ENCODE data around the gene FHDC1.

The FHDC1 gene

DNA sequence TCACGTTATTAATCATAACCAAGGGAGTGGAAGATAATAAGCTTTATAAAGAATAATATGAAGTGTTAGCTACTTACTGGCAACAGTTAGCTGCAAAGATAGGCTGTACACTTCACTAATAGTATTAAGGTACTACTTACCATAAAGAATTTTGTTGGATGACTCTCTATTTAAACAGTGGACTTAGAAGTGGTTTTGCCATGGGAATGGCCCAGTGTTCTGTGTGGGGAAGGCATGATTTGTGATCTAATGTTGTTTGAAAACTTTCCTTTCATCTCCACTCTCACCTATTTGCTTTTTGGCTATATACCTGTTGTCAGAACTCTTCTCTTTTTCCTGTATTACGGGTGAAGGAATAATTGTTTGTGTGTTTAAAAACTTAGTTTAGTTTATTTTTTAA lies 23.0 kb downstream of the FHDC1 start:
- no peak for DNase-seq

DNA sequence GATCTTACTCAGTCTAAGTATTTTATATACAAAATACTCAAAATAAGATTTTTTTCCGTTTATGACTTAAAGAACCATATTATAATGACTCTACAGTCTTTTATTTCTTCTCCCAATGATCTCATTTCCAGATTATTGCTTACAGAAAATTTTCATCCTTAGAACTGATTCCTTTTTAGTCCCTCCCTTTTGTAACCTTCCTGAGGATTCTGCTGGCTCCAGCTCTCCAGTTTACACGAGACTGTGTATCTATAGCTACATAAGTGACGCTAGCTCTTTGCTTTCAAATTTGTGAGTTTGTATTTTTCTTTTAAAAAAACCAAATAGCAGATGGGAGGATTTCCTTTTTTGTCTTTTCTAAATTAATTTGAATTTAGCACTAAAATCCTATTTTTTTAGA lies 24.0 kb downstream of the FHDC1 start:
- no peak for DNase-seq

DNA sequence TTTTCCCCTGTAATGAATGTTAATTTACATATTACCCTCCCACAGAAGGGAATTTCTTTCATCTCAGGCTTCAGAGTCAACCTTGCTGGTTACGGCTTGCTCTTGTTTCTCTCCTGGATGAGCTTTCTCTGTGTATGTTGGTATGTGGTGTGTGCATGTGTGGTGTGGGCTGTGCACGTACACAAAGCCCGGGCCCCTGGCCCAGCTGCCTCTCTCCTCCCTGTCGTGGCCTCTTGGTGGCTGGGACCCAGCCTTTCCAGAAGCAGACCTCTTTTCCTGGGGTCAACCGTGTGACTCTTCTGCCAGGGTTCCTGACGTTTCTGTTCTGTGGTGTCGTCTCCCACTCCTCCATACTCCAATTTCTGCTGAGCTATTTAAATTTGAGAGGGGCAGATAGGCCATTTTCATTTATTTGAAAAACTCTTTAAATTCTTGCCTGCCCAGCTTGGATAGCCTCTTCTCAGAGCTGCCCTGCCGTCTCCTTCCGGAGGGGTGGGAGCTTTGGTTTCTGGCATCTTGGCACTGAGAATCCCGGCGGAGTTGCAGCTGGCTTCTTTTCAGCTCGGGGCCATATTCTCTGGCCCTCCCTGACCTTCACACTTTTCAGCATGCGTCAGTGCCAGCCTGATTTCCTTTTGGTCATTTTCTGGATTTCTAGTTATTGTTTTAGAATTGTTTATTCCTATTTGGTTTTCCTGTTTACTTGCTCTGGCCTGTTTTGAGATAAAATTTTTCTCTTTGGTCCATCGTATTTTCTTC lies 25.1 kb downstream of the FHDC1 start:
- no peak for DNase-seq

DNA sequence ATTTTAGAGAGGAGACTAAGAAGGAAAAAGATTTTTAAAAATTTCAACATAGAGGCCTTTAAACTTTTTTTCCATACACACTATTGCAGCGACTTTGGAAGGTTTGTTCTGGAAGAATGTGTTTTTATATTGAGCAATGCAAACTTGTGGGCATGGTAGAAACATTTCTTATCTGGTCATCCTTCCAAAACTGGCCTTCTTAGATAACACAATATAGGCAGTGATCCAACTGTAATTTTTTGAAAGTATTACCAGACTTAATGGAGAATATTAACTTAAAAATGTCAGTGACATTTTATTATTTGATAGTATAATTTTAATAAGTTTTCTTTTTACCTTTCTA lies 25.6 kb downstream of the FHDC1 start:
- DNase-seq = no peak

DNA sequence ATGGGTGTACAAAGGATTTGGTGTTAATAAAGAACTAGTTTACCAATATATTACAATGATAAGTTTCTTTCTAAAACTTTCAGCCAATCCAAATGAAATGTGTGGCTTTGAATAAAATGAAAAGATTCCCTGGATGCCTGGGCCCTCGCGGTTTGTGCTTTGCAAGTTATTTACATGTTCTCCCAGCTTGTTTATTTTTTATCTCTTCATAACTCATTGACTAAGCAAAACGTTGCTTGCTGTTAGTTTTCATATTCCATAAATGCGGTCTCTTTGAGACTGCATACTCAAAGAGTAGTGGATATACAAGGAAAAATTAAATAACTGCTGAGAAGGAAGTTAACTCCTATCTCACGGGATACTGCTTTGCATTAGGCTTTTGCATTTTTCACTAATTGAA lies 26.0 kb downstream of the FHDC1 start:
- no peak for DNase-seq

DNA sequence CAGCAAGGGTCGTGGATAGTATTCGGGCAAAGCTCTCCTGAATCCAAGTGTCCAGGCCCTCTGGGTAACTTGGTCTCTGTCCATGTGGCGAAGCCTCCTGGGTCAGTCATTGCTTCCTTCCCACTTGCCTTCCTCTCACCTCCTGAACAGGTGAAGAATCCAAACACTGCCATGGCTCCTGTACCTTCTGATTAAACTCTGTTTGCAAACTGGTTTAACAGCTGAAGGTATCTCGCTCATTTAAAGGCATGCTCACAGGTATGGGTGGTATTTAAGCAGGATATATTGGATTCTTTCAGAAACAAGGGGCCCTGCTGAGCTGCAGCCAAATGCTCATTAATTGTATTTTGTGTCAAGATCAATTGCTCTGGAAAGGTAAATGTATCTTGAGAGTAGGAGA lies 28.2 kb downstream of the FHDC1 start:
- DNase-seq = no peak

DNA sequence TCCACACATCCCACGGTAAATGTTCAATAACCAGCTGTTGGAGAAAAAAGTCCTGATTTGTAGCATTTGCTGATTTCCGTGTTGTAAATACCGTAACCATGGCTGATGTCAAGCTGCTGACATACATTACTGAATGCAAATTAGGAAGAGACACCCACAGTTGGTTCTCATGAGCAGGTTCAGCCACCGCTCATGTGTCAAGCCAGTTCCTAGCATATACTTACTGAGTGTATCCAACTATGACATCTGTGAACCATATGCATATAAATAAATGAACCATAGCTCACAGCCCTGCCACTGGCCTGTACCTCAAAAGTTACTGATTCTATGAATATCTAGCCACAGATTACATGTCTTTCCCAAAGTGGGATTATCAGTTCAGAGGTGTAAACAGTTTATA lies 29.5 kb downstream of the FHDC1 start:
- no peak for DNase-seq

DNA sequence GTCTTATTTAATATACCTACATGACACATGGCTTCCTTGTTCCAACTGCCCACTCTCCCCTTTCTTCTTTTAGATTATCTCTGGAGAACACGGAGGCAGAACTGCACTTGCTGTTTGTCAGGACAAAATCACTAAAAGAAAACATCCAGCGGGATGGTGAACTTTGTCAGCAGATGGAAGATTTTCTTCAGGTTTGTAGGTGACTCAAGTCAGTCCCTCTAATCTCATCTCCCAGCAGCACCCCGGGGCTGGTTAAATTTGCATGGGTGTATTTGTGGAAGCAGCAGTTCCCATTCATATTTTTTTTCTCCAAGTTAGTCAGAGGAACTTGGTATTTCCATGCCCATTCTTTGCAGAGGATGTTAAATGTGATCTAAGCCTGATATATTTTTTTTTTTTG lies 31.8 kb downstream of the FHDC1 start:
- DNase-seq = no peak

DNA sequence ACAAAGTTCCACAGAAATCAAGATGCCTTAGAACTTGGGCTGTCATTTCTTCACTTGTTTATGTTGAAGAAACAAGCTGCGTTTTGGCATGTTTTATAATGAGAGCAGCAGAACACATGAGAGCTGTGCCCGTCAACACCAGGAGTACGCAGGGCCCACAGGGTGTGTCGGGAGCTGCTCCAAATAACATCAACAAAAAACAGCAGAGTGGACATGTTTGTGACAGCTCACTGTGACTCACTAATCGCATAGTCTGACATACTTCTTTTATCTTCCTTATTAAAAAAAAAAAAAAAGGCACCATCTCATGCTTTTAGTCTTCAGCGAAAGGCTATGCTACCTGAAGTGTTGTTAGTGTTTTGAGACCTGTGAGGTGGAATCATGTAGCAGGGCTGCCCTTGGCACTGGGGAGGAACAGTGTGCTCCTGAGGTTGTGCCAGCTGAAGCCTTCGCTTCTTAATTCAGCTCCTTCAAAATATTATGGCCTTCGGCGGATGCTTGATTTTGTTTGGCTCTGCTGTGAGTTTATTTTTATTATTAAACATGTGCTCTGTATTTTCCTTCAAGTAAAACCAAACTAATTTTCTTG lies 32.8 kb downstream of the FHDC1 start:
- no peak for DNase-seq

DNA sequence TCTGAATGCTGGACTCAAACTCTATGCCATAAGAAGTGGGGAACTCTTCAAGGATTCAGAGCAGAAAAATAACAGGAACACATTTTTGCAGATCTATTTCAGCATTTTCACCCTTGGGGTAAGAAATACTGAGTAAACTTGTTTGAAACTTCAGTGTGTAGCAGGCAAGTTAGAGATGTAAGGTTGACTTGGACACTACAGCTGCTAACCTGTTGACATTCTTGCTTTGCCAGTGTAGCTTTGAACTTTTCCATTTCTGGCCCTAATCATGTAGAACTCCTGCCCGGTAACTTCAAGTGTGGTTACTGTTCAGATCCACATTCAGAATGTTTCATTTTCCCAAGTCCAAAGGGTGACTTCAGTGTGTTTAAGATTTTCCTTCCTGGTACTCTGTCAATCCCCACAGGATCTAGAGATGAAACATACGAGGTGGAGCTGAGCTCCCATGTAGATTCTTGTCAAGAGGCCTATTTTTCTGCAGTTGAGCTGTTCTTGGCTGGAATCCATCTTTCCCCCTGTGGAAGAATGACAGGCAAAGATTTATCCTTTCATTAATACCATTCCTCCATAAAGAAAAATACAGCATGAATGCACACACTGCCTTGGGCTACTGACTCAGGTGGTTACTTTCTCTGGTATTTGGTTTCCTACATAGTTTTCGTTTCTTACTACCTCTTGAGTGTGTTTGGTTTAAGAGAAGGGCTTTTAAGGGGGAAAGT lies 34.1 kb downstream of the FHDC1 start:
- no peak for DNase-seq

DNA sequence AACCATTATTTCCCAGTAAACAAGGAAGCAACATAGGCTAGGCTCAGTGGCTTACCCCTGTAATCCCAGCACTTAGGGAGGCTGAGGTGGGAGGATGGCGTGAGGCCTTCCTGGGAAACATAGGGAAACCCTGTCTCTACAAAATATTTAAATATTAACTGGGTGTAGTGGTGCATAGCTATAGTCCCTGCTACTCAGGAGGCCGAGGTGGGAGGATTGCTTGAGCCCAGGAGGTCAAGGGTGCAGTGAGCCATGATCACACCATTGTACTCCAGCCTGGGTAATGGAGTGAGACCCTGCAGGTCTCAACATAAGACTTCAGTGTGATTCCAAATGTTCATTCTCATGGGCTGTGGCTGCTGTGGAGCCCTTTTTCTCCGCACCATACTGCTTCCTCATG lies 34.9 kb downstream of the FHDC1 start:
- no peak for DNase-seq

DNA sequence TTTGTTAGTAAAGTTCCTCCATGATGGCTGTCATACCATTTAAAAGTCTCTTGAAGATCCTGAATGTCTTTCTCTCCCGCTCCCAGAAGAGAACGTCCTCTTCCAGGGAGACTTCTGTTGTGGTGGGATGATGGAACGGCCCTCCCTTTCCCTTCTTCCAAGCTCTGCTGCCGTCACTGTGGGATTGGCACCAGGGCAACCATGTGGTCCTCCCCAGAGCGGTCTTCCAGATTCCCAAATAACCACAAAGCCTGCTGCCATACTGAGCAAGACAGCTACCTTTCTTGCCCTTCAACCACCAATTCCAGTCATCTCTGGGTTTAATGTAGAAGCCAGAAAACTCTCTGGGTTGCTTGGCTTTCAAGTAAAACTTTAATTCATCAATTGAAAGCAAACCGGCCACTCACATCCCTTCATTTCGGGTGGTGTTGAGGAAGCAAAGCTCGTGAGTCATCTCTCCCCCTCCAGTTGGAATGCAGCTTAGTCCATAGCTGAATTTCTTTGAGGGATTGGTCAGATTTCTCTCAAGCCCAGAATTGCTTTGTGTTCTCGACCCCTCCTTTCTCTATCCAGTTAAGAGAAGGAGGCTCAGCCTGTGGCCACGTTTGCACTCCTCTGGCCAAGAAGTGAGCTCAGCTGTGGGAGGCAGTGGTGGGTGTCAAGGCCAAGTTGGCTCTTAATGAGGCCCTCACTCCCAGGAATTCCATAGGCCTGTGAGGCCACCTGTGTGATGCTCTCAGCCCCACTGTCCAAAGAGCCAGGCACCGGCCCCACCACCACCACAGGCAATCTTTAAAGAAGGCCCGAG lies 36.9 kb downstream of the FHDC1 start:
- DNase-seq = no peak

DNA sequence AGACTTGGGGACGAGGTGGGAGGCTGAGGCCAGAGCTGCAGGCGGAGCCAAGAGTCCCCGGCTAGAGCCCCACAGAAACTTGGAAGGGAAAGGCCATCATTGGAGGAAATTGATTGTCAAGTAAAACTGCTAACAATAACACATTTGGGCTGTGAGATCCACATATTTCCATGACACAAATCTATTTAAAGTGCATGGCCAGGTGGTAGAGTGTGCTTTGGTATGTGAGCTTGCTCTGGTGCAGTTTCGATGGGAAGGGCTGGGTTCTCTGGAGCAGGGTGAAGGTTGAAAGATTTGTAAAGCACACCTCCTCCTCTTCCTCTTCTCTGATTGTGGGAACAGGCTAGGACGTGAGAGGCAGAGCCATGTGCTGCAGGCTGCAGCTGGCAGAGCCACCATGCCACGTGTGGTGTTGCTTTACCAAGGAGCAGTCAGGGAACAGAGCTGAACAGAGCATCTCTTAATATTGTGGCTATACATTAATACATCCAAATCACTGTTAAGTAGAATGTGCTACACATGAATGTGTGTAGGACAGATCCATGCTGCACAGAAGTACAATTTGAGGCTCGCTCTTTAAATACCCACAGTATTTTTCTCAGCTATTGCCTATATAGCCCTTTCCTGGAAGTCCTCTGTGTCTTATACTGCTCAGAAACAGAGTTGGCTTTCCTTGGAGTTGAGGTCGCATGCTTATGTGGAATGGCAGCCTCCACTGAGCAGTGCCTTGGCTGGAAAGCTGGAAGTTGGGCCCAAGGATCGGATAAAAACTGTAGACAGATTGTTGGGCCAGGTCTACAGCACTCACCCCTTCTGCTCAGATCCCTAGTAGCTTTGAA lies 37.7 kb downstream of the FHDC1 start:
- no peak for DNase-seq

DNA sequence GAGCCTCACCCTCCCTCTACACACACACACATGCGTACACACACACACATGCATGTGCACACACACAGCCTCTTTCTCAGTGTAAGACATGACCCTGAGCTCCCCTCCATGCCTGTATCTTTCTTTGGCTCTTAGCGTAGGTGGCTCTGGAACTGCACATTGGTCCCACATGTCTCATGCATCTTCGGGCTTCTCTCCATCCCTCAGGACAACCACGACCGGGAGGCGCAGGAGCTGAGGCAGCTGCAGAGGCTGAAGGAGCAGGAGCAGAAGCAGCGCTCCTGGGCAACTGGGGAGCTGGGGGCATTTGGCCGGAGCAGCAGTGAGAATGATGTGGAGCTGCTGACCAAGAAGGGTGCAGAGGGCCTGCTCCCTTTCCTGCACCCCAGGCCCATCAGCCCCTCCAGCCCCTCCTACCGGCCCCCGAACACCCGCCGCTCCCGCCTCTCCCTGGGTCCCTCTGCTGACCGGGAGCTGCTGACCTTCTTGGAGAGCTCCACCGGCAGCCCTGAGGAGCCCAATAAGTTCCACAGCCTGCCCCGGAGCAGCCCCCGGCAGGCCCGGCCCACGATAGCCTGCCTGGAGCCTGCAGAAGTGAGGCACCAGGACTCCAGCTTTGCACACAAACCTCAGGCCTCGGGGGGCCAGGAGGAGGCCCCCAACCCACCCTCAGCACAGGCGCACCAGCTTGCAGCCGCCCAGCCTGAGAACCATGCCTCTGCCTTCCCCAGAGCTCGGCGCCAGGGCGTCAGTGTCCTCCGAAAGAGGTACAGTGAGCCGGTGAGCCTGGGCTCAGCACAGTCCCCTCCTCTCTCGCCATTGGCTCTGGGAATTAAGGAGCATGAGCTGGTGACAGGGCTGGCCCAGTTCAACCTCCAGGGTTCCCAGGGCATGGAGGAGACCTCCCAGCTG lies 38.6 kb downstream of the FHDC1 start:
- no peak for DNase-seq

DNA sequence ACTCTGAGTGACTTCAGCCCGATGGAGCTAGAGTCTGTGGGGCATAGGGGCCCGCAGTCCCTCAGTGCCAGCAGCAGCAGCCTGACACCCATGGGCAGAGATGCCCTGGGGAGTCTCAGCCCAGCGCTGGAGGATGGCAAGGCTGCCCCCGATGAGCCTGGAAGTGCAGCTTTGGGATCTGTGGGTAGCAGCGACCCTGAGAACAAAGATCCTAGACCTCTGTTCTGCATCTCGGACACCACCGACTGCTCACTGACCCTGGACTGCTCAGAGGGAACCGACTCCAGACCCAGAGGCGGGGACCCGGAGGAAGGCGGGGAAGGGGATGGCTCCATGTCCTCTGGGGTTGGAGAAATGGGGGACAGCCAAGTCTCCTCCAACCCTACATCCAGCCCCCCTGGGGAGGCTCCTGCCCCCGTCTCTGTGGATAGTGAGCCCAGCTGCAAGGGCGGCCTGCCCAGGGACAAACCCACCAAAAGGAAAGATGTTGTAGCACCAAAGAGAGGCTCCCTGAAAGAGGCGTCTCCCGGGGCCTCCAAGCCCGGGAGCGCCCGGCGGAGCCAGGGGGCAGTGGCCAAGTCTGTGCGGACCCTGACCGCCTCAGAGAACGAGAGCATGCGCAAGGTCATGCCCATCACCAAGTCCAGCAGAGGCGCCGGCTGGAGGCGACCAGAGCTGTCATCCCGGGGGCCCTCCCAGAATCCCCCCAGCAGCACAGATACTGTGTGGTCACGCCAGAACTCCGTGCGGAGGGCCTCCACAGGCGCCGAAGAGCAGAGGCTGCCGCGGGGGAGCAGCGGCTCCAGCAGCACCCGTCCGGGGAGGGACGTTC lies 39.5 kb downstream of the FHDC1 start:
- DNase-seq = no peak

DNA sequence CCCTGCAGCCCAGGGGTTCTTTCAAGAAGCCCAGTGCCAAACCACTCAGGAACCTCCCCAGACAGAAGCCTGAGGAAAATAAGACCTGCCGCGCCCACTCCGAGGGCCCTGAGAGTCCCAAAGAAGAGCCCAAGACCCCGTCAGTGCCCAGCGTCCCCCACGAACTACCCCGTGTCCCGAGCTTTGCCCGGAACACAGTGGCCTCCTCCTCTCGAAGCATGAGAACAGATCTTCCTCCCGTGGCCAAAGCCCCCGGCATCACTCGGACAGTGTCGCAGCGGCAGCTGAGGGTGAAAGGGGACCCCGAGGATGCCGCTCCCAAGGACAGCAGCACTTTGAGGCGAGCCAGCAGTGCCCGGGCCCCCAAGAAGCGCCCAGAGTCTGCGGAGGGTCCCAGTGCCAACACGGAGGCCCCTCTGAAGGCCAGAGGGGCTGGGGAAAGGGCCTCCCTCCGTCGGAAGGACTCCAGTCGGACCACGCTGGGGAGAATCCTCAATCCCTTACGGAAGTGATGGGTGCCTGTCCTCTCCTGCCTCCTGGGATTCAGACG lies 40.2 kb downstream of the FHDC1 start:
- no peak for DNase-seq

DNA sequence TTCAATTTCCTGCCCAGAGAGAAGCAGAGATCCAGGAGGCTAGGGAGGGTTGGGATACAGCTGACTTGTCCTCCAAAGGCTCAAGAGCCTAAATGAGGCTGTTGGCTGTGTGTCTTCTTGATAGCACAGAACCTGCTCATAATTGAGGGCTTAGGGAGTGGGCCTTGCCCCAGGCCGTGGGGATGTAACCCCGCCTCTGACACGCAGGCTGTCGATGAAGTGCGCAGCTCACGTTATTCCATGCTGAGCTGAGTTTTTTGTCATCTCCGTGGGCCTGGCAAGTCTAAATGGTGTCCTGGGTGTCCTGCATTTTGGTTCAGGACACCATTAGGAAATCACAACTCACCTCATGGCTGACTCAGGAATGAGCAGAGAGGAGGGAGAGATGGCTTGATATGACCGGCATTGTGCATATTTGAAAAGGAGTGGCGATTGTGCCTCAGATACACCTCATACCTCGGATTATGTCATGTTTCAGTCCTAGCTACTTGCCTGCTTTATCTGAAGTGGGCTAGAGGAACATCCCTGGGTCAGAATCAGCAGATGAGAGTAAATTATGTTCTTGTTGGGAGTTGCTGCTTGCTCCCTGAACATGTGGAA lies 43.7 kb downstream of the FHDC1 start:
- no peak for DNase-seq

DNA sequence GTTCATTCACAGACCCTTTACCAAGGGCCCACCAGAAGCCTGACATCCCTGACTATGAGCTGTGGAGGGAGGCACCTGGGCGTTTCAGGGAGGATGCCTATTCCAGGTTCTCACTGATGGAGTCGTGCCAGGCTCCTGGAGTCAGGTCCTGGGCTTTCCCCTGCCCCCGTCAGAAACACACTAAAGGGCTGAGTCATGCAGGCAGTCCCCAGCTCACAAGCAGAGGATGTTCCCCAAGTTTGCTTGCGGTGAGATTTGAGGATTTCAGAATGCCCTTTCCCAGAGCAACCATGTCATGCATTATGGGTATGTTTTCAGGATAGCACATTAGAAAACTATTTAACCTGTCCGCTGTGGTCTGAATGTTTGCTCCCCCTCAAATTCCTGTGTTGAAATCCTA lies 45.2 kb downstream of the FHDC1 start:
- no peak for DNase-seq

DNA sequence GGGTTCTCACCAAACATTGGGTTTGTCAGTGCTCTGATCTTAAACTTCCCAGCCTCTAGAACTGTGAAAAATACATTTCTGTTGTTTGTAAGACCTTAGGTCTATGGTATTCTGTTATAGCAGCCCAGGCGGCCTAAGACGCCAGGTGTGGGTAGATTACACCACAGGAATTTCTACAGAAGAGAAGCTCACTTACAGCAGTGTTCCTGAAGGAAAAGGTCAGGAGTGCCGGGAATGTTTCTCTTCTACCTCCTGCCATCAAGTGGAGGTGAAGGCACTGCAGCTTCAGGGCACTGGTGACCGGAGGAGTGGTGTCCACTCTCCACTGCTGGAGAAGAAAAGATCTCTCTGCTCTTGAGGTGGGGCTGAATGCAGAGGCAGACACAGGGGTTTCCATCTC lies 45.7 kb downstream of the FHDC1 start:
- DNase-seq = no peak

DNA sequence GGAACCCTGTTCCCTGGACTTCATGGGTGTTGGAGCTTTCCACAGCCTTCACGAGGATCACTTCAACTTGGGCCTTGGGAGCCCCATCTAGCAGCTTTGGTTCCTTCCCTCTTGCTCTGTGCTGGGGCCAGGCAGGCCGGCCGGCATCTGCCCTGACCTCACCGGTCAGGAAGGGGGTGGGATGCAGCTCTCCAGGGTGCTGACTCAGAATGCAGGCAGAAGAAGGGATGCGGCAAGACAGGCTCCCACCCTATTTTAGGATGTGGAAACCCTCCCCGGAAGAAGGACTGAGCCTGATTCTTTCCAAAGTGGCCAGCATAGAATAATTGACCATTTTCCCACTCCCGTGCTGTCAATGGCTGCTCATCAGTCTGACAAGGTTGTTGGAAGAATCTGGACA lies 47.1 kb downstream of the FHDC1 start:
- DNase-seq = no peak
